NCI-H1105 treated with DMSO at 0.1 percent for 48 hours (cell line): ENCODE measurements around the gene SLC16A7.

Experiments
- DNase-seq: peaks from one replicate; lab custom pipeline; 2025; lab: John Stamatoyannopoulos, UW

Gene SLC16A7

GRCh38 chr12:59624732-59625460 lies 29.1 kb downstream of the SLC16A7 start:
- no peak for DNase-seq

- no peak for DNase-seq
Measured at GRCh38 chr12:59626382-59626781, 30.6 kb downstream of the SLC16A7 start.

- no peak for DNase-seq
Measured at GRCh38 chr12:59627582-59627981, 31.8 kb downstream of the SLC16A7 start.

- no peak for DNase-seq
Measured at GRCh38 chr12:59629890-59630289, 34.1 kb downstream of the SLC16A7 start.

- no peak for DNase-seq
Measured at GRCh38 chr12:59632408-59632807, 36.6 kb downstream of the SLC16A7 start.

- no peak for DNase-seq
Measured at GRCh38 chr12:59634254-59634653, 38.4 kb downstream of the SLC16A7 start.

- DNase-seq: no peak
Measured at GRCh38 chr12:59636945-59637691, 41.3 kb downstream of the SLC16A7 start.

GRCh38 chr12:59637692-59638070 lies 41.9 kb downstream of the SLC16A7 start:
- DNase-seq: no peak

- DNase-seq: no peak
Measured at GRCh38 chr12:59643550-59643949, 47.7 kb downstream of the SLC16A7 start.

- no peak for DNase-seq
Measured at GRCh38 chr12:59645242-59645641, 49.4 kb downstream of the SLC16A7 start.

- DNase-seq: no peak
Measured at GRCh38 chr12:59646636-59647035, 50.8 kb downstream of the SLC16A7 start.

GRCh38 chr12:59649203-59649602 lies 53.4 kb downstream of the SLC16A7 start:
- DNase-seq: no peak

- no peak for DNase-seq
Measured at GRCh38 chr12:59650588-59651228, 54.9 kb downstream of the SLC16A7 start.

GRCh38 chr12:59651229-59651920 lies 55.5 kb downstream of the SLC16A7 start:
- no peak for DNase-seq

GRCh38 chr12:59652130-59652529 lies 56.3 kb downstream of the SLC16A7 start:
- no peak for DNase-seq

GRCh38 chr12:59654061-59654460 lies 58.2 kb downstream of the SLC16A7 start:
- no peak for DNase-seq

- DNase-seq: no peak
Measured at GRCh38 chr12:59657266-59657665, 61.4 kb downstream of the SLC16A7 start.

GRCh38 chr12:59657711-59658110 lies 61.9 kb downstream of the SLC16A7 start:
- no peak for DNase-seq

- DNase-seq: no peak
Measured at GRCh38 chr12:59660148-59660547, 64.3 kb downstream of the SLC16A7 start.

- DNase-seq: no peak
Measured at GRCh38 chr12:59660921-59661597, 65.2 kb downstream of the SLC16A7 start.

GRCh38 chr12:59664495-59664894 lies 68.7 kb downstream of the SLC16A7 start:
- DNase-seq: no peak

GRCh38 chr12:59665701-59666100 lies 69.9 kb downstream of the SLC16A7 start:
- no peak for DNase-seq
